Activated naive CD4-positive, alpha-beta T cell (primary cell): ENCODE data around the gene ADM5.

Experiments used
- DNase-seq, 4 experiments: peaks; one replicate each; lab custom pipeline; 2025; lab: John Stamatoyannopoulos, UW

ADM5 gene

DNA sequence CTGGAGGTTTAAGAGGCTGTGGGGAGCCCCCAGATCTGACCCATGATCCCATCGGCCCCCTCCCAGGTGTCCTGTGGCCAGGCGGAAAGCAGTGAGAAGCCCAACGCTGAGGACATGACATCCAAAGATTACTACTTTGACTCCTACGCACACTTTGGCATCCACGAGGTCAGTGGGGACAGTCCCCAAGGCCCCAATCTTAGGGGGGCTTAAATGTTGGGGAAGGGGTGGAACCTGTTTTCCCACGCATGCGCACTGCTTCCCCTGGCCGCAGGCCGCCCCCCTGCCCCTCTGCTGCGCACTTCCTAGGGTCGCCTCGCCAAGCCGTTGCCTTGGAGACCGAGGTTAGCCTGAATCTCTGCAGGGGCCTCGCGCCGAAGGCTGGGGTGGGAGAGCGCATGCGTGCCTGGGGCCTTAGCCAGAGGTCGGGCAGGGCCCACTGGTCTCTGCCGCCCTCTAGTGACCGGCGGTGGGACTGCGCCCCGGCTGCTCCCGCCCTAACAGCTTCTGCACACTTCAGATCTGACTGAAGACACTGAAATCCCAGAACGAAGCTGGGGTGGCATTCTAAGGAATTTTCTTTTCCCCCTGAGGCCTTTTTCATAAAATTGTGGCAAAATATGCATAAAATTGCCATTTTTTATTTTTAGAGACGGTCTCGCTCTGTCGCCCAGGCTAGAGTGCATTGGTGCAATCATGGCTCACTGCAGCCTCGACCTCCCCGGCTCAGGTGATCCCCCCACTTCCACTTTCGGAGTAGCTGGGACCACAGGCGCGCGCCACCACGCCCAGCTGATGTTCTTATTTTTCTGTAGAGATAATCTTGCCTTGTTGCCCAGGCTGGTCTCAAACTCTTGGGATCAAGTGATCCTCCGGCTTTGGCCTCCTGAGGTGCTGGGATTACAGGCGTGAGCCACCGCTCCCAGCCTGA lies 8.7 kb upstream of the ADM5 start:
- peak; percentile 89 to 98 (median 96) for DNase-seq

DNA sequence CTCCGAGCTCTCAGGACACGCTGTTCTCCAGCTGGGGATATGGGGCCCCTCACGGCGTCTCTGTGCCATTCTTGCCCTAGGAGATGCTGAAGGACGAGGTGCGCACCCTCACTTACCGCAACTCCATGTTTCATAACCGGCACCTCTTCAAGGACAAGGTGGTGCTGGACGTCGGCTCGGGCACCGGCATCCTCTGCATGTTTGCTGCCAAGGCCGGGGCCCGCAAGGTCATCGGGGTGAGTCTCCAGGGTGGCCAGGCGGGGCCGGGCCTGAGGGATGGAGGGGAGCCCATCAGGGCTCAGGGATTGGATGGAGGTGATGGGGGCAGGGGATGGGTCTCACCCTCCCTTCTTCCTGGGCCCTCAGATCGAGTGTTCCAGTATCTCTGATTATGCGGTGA lies 7.6 kb upstream of the ADM5 start:
- DNase-seq, result no peak

DNA sequence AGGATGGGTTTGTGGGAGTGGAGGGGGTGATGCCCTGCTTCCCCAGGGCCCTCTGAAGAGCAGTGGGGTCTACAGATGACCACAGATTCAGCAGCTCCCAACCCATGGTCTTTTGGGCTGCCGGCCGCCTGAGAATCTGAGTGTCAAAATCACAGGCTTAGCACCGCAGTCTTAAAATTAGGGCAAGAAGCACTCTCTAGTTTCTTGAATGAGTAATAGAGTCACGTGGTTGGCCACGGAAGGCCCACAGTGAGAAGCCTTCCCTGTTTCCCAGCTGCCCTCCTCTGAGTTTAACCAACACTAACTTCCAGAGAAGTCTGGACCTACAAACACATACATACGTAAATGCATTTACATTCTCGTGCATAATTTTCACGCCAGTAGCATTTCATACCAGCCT lies 7.1 kb upstream of the ADM5 start:
- no peak for DNase-seq

DNA sequence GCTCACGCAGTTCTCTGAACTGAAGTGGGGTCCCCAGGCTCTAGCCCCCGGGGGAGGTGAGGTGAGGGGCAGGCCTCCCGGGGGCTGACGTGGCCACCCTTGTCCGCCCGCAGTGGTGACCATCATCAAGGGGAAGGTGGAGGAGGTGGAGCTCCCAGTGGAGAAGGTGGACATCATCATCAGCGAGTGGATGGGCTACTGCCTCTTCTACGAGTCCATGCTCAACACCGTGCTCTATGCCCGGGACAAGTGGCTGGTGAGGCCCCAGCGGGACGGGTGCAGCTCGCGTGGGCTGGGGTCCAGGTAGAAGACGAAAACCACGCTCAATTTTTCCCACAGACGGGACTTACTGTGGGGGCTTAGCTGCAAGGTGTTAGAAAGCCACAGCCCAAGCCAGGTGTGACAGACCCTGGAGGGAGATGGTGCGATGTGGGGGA lies 5.6 kb upstream of the ADM5 start:
- no peak for DNase-seq

DNA sequence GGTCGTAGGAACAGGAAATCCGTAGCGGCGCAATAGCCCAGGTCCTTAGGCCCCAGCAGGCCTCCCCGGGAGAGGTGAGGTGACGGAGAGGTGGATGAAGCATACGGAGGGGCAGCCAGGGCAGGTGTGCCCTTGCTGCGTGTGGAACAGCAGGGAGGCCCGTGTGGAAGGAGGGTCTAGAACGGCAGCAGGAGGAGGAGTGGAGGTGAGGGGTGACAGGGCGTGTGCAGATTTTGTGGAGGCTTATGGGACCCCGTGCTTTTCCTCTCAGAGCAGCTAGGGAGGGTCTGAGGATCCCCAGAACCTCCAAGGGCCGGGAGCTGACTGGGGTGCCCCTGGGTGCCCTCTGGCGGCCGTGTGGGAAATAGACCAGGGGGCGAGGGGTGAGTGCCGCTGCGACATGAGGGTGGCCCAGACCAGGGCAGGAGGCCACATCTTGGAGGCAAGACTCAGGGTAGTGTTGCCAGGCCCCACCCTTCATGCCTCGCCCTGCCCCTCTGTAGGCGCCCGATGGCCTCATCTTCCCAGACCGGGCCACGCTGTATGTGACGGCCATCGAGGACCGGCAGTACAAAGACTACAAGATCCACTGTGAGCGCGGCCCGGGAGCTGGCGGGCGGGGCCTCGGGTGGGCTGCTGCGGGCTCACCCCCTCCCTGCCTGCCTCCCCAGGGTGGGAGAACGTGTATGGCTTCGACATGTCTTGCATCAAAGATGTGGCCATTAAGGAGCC lies 5.0 kb upstream of the ADM5 start:
- no peak for DNase-seq

DNA sequence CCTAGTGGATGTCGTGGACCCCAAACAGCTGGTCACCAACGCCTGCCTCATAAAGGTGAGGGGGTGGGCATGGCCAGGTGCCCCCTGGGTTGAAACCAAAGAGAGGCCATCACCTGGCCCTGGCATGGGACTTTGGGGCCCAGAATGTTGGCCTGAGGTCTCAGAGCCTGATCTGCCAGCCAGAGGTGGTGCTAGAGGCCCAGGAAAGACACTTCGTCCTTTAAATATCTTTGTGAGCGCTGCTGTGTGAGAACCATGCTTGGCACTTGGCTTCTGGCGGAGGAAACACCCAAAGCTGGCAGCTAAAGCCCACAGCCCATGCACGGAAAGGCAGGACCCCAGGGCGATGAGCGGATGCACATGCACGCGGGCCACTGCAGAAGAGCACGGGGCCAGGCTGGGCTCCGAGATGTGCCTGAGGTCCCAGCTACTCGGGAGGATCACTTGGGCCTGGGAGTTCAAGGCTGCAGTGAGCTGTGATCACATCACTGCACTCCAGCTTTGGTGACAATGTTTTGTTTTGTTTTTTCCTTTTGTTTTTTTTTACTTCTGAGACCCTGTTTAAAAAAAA lies 4.3 kb upstream of the ADM5 start:
- no peak for DNase-seq

DNA sequence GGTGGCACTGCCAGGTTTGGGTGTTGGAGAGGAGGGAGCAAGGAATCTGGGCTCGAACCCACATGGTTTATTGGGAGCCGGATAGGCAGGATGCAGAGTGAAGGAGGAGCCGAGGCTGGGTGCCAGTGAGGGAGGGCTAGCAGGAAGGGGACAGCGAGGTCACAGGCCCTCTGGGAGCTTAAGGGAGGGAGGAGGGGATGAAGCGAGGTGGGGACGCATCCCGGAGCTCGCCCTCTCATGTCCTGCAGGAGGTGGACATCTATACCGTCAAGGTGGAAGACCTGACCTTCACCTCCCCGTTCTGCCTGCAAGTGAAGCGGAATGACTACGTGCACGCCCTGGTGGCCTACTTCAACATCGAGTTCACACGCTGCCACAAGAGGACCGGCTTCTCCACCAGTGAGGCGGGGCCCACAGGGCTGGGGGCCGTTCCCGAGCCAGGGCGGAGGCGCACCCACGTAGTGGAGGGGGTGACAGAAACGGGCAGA lies 3.5 kb upstream of the ADM5 start:
- no peak for DNase-seq

DNA sequence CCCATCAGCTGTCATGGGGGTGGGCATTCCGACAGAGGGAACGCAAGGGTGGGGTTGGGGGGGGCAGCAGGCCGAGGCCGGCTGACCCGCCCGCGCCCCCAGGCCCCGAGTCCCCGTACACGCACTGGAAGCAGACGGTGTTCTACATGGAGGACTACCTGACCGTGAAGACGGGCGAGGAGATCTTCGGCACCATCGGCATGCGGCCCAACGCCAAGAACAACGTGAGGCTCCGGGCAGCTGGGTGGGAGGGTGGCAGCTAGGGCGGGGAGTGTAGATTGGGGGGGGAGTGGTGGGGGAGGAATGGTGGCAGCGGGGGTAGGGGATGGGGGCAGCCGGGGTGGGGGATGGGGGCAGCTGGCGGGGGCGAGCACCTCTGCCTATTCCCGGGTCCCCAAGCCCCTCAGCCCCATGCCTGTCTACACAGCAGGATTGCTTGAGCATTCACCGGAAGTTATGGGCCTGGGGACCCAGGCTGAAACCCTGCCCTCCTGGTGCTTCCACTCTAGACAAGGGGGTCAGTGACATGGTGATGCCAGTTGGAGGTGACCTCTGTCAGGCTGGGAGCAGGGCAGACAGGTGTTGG lies 2.8 kb upstream of the ADM5 start:
- DNase-seq, result no peak

DNA sequence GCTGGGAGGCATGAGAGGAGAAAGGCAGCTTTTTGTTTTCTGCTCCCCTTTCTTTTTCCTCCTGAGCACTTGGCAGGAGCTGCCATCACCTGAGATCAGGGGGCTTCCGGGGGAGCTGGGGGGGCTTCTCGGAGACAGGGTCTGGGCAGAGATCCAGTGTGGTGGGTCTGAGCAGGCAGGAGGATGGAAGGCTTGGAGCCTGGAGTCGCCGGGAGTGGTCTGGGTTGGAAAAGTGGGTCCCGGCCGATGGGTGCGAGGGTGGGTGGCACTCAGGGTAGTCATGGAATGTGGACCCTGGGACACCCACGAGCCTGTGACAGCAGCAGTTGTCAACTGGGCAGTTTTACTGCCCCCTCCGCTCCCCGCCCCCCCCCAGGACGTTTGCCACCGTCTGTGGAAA lies 2.2 kb upstream of the ADM5 start:
- DNase-seq, result no peak

DNA sequence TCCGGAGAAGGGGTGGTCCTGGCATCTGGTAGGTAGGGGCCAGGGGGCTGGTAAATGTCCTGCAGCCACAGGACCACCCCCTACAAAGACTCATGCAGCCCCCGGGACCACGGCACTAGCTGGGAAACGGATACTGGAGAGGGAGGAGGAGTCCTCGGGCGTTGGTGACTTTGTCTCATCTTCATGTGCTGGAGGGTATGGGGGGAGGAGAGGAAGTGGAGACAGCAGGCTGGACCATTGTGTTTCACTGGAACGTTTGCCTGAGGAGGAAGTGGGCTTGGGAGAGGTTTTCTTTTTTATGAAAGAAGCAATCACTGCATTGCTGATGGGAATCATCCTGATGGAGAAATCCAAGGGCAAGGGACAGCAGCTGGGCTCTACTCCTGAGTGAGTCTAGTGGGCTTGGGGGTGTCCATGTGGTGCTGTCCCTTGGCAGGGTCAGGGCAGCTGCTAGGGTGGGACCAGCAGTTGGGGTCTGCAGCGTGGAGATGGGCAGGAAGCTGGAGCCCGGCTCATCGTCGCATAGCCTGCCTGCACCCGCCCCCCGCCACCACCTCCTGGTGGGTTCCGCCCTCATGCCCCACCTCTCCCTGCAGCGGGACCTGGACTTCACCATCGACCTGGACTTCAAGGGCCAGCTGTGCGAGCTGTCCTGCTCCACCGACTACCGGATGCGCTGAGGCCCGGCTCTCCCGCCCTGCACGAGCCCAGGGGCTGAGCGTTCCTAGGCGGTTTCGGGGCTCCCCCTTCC lies 1.7 kb upstream of the ADM5 start:
- DNase-seq, result no peak

DNA sequence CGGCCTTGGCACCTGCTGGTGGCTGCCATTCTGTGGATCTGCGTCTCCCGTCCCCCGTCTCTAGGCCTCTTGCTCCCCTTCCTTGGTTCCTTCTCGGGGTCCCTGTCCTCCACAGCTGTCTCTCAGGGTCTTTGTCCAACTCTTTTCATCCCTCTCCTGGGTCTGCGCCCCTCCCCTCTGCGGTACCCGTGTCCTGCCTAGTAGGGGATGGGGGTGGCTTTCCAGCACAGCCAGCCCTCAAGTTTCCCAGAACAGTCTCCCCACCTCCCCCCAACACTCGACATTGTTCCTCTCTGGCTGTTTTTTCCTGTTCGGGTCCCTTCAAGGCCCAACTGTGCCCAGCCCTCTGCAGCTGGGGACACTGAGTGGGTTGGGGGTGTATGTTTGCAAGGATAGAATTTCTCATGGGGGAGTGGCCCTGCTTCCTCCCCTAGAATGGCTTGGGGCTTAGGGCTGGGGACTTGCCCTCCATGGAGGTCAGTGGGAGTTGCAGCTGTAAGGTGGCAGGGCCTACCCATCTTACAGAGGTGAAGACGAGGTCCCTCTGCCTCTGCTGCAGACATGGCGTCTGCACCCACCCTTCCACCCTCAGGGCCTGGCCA lies 762 bp upstream of the ADM5 start:
- DNase-seq, result no peak

DNA sequence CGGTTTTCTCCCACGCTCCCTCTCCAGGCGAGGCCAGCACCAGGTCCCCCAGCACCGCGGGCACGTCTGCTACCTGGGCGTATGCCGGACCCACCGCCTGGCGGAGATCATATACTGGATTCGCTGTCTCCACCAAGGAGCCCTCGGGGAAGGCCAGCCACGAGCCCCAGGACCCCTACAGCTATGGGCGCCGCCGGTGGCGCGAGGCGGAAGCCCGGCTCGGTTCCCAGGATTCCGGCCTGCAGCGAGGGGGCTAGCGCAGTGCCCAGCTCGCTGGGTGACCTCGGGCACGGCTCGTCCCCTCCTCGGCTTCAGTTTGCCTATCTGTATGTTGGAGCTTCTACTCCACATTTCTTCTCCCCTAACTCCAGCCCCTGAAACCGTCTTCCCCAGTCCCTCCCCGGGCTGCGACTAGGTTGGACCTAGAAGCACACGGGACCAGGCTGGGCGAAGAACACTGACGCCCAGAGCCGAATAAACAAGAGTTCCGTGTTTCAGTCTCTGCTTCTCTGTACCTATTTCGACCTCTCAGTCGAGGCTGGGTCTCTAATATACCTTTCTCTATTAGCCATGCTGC lies 773 bp downstream of the ADM5 start:
- DNase-seq, result no peak

DNA sequence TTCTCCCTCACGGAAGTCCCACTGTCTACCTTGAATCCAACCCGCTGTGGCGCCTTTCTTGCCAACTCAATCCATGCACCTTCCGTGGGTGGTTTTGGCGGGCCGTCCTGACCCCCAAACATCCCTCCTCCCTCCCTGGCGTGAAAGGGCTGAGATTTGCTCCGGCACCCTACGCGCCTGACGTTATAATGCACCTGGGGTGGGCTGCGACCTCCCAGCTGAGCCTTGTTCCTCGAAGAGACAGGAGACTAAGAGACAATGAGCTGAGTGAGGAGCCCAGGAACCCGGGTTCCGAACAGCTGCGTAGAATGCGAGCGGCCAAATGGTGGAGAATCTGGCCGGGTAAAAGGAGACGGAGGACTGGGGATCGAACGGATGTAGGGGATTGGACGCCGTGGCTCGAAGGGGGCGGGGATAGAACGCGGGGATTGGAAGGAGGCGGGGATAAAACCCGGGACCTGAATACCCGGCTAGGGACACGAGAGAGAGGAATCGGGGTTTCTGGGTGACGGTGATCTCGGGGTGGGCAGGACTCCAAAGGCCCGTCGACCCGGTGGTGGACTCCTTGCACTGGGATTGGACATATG lies 1.4 kb downstream of the ADM5 start, which contains the start of gene CPT1C:
CPT1C (plus strand) TSS at position 461 of the 587 bp plus-strand sequence. CDS start 1,137 bp downstream, outside the sequence.
- DNase-seq, result peak in 2 of 4 experiments; percentile 29 to 31

DNA sequence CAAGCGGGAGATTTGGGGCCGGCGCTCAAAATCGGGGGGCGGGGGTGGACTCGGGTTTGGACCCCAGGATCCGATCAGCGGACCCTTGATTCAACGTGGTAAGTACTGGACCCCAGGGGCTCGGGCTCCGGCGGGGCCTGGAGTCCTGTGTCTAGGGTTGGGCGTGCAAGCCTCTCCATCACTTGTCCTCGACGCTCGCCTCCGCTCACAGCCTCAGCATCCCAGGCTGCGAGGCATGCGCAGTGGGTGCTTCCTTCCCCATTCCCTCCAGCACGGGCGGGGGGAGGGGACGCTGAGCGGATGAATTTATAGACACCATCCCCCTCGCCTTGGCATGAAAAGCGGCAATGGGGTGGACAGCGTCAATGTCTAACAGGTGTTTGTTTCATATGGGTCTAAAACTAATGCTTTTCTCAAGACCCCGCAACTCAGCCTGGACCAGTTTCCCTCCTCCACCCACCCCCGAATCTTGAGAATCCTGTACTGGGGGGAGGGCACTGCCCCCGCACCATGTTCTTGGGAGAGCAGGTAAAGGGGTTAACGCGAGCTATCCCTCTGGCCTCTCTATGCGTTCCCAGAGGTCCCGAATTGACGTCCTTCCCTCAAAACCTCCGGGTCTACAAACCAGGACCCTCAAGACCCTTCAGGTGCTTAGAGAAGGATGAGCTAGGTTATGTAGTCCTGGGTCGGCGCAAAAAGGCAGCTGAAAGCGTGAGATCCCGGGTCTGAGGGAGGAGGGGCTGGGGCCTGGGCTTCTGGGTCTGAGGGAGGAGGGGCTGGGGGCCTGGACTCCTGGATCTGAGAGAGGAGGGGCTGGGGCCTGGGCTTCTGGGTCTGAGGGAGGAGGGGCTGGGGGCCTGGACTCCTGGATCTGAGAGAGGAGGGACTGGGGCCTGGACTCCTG lies 2.1 kb downstream of the ADM5 start:
- DNase-seq, result peak in 1 of 4 experiments; percentile 21

DNA sequence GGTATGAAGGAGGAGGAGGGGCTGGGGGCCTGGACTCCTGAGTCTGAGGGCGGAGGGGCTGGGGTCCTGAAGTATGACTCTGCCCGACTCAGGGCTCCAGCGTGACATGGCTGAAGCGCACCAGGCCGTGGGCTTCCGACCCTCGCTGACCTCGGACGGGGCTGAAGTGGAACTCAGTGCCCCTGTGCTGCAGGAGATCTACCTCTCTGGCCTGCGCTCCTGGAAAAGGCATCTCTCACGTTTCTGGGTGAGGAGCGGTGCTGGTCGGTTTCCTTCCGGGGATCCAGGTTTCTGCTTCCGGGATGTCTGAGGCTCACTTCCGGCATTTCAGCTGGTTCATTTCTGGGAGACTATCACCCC lies 2.7 kb downstream of the ADM5 start:
- no peak for DNase-seq

DNA sequence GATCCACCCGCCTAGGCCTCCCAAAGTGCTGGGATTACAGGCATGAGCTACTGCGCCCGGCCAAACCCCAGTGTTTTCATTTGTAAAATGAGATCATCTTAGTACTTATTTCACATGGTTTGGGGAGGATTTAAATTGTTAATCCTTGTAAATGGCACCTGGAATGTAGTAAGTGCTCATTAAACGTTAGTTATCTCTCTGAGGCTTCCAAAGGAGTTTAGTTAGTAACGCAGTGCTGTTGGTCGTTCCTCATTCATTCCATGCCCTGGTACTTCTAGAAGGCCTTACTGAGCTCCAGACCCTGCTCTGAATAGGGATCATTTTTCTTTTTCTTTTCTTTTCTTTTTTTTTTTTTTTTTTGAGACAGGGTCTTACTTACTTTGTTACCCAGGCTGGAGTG lies 6.7 kb downstream of the ADM5 start:
- no peak for DNase-seq

DNA sequence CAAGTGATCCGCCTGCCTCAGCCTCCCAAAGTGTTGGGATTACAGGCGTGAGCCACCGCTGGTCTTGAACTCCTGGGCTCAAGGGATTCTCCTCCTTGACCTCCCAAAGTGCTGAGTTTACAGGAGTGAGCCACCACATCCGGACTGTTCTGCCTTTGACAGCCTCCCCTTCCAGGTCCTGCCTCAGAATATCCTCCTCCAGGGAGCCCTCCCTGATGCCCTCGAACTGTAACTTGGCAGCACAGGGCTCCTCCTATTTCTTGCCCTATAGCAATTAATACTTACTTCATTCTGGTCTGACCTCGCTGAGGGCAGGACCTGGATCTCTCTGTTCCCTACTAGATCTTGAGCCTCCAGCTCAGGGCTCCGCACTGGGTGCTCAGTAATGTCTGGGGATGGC lies 7.5 kb downstream of the ADM5 start:
- DNase-seq, result no peak

DNA sequence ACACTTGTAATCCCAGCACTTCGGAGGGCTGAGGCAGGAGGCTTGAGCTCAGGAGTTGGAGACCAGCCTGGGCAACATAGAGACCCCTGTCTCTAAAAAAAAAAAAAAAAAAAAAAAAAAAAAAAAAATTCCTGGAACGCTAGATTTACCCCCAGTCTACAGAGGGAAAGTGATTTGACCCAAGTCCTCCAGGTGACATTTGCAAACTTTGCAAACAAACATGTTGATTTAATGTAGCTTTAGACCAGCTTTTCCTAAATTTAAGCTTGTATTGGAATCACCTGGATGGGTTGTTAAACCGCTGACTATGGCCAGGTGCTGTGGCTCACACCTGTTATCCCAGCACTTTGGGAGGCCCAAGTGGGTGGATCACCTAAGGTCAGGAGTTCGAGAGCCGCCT lies 10.0 kb downstream of the ADM5 start:
- no peak for DNase-seq

DNA sequence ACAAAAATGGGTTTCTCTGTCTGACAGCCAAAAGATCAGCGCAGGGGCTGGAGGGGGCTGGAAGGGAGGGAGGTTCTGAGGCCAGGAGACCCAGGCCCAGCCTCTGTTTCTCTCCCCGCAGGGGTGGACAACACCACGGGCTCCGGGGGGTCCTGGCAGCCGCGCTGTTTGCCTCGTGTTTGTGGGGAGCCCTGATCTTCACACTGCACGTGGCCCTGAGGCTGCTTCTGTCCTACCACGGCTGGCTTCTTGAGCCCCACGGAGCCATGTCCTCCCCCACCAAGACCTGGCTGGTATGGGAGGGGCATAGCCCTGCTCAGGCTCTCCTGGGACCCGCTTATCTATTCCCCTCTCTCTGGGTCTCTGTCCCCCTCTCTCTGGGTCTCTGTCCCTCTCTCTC lies 11.2 kb downstream of the ADM5 start:
- no peak for DNase-seq
